NCI-H345 treated with DMSO at 0.1 percent for 48 hours (cell line): ENCODE measurements around the gene RNF169.
"Not testable (repeated sequence)": the region's sequence is repeated elsewhere in the genome, so short reads cannot be mapped to it uniquely, and the experiment has no call there.

Experiments
- DNase-seq: peaks from one replicate; lab custom pipeline; 2025; ENCODE audit not compliant: unreplicated experiment; lab: John Stamatoyannopoulos, UW

RNF169 gene

GRCh38 chr11:74818283-74818946 is 69.8 kb downstream of the RNF169 start:
- DNase-seq = no peak

- DNase-seq = no peak
Measured at GRCh38 chr11:74819400-74819799, 70.8 kb downstream of the RNF169 start.

DNA sequence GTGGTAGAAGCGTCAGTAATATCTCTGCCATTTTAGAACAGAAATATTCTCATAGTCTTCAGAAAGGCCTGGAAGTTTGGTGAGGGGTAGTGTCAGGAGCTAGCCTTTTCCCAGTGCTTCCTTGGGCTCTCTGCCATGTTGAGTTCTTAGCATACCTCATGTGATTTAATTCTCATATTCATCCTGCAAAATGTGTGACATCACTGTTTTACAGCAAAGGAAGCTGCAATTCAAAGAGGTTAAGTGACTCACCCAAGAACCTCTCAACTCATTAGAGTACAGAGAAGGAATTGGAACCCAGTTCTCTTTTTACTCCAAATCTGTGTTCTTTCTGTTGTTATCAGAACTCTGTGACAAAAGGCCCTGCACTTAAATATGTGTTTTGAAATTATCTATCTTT is 72.1 kb downstream of the RNF169 start:
- DNase-seq = no peak

GRCh38 chr11:74822170-74822569 is 73.5 kb downstream of the RNF169 start:
- DNase-seq = no peak

DNA sequence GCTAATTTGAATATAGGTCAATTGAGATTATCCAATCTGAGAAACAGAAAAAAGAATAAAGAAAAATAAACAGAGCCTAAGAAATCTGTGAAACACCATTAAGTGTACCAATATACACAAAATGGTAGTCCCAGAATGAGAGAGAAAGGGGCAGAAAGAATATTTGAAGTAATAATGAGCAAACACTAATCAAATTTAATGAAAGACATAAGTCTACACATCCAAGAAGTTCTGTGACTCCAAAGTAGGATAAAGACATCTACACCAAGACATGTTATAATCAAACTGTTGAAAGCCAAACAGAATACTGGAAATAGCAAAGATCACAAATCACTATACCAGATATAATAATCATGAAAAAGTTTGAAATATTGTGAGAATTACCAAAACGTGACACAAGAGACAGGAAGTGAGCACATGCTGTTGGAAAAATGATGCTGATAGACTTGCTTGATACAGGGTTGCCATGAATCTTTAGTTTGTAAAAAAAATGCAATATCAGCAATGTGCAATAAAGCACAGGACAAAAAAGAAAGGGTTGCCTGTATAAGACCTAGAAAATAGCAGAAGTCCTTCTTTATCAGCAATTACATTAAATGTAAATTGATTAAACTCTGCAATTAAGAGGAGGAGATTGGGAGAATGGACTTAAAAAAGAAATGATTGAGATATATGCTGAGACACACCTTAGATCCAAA is 75.8 kb downstream of the RNF169 start:
- DNase-seq = no peak

DNA sequence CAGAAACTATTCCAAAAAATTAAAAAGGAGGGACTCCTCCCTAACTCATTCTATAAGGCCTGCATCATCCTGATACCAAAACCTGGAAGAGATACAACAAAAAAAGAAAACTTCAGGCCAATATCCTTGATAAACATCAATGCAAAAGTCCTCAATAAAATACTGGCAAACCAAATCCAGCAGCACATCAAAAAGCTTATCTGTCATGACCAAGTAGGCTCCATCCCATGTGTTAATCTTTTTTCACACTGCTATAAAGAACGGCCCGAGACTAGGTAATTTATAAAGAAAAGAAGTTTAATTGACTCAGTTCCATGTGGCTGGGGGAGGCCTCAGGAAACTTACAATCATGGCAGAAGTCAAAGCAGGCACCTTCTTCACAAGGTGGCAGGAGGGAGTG is 76.9 kb downstream of the RNF169 start:
- DNase-seq = not testable (repeated sequence)

GRCh38 chr11:74826901-74827300 is 78.3 kb downstream of the RNF169 start:
- DNase-seq = no peak

DNA sequence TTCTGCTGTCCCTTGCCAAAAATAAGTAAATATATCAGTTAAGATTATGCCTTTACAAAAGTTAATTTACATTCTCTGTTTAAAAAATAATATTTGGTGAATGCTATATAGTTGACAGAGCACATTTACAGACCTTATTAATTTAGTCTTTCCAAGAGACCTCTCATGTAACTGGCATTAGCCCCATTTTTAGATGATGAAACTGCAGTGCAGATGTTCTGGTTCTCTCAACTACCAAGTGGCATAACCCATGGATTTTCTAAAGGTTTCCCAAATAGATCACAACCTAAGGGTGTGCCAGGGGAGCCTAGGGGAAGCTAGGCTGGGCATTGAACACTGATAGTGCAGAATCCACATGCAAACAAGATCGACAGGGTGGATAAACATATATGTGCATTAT is 88.5 kb downstream of the RNF169 start:
- no peak for DNase-seq

DNA sequence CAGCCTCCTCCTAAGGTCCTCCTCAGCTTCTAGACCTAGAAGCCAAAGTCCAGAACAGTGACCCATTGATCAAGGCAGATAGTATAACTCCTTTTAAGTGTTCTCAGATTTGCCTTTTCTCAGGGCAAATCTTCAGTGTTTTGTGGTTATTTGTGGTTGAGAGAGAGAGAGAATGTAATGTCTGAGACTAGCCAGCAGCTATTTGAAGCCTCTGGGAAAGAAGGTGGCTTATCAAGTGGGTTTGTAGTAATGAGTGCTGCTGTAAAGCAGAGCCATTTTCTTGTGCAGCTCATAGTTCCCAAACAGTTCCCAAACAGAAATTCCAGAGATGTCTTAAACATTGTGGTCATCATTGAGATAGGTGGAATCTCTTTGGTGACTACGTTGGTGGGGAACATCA is 89.5 kb downstream of the RNF169 start:
- DNase-seq = no peak

GRCh38 chr11:74839446-74839845 is 90.8 kb downstream of the RNF169 start:
- DNase-seq = no peak

- DNase-seq = no peak
Measured at GRCh38 chr11:74839971-74840370, 91.3 kb downstream of the RNF169 start.

- no peak for DNase-seq
Measured at GRCh38 chr11:74840486-74840885, 91.8 kb downstream of the RNF169 start.

- DNase-seq = no peak
Measured at GRCh38 chr11:74842967-74843366, 94.3 kb downstream of the RNF169 start.

DNA sequence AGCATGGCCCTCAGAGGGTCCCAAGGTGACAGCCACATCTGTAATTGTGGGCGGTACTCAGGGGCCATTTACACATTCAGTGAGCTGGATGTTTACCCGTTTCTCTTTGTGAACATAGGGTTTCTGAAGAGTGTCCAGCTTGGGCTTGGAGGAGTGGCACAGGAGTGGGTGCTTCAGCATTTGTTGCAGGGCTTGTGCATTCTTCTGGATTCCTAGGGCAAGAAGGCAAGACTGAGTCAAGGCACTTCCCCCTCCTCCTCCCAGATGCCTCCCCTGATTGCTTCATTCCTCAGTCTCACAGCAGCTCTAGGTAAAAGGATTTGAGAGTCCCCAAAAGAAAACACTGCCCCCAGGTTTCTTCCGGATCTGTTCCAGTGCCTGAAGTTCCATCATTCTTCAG is 95.4 kb downstream of the RNF169 start:
- DNase-seq = no peak

DNA sequence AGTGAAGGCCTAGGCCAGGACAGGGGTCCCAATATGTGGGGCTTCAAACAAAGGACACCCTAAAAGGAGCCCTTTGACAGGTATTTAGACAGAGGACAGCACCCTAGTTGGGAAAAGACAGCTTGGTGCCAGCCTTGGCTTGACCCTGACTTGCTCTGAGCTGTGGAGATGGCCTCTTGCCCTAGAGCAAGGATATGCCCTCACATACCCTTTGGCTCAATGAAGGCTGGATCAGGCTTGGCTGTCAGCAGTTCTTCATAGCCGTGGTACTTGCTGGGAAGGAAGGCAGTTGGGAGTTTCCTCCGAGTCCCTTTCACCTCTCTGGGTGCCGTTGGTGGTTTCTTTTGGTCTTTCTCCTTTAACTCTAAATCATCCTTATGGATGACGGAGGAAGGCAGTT is 96.2 kb downstream of the RNF169 start:
- no peak for DNase-seq

DNA sequence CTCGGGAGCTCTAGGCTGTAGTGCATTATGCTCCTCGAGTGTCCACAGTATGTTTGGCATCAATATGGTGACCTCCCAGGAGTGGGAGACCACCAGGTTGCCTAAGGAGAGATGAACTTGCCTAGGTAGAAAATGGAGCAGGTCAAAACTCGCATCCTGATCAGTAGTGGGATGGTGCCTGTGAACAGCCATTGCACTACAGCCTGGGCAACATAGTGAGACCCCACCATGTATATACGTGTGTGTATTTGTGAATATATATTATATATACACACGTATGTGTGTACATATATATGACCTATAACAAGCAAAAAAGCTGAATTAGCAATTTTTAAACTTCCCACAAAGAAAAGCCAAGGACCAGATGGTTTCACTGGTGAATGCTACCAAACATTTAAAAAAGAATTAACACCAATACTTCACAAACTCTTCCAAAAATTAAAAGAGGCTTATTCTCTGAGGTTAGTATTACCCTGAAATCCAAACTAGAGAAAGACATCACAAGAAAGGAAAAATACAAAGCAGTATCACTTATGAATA is 97.4 kb downstream of the RNF169 start:
- DNase-seq = no peak

DNA sequence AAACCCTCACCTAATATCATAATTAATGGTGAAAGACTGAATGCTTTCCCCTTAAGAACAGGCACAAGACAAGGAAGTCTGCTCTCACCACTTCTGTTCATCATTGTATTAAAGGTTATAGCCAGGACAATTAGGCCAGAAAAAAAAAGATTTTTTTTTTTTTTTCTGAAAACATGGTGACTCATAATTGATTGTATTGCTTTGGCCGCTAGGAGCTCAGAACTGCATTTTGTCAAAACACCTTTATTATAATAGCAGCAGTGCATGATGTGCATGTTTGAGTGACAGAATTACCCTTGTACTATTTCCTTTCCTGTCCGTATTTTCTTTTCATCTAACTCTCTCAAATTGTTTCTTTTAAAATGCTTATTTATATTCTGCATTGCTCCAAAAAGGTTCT is 98.1 kb downstream of the RNF169 start:
- DNase-seq = no peak

GRCh38 chr11:74847395-74847794 is 98.7 kb downstream of the RNF169 start:
- DNase-seq = no peak

- DNase-seq = no peak
Measured at GRCh38 chr11:74847895-74848294, 99.2 kb downstream of the RNF169 start.

DNA sequence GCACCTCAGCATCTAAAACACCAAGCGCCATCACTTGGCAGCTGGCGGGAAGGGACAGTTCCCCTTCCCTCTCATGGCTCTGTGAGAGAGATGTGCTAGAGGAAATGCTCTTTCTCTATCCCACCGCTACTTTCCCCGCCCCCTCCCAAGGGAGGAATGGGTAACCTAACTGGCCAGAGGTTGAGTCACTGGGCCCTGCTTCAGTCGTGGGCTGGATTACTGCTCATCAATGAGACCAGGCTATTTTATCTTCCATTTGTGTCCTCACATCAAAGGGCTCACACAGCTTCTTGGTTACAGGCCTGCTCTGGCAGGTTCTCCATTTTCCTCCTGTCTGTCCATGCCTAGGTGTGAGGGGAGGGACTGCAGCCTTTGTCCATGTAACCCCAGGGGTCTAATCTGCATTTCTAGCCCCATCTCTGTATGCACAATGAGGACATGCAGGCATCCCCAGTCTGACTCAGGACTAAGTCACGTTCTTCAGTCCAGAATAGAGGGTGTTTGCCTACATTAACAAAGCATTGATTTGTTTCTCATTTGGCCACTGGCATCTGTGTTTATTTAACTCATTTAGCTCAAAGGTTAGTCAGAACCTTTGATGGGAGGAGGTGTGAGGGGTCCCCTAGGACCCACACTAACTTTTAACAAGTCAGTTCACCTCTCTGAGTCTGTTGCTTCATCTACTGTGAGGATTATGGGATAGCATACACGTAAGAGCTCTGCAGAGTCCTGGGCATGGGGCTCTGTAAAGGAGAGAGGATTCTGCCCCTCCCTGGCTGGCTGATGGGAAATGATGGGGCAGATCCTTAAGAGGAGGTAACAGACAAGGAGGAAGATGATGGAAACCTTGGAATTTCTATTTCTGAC is 101.1 kb downstream of the RNF169 start:
- no peak for DNase-seq

- DNase-seq = no peak
Measured at GRCh38 chr11:74853223-74853622, 104.6 kb downstream of the RNF169 start.

DNA sequence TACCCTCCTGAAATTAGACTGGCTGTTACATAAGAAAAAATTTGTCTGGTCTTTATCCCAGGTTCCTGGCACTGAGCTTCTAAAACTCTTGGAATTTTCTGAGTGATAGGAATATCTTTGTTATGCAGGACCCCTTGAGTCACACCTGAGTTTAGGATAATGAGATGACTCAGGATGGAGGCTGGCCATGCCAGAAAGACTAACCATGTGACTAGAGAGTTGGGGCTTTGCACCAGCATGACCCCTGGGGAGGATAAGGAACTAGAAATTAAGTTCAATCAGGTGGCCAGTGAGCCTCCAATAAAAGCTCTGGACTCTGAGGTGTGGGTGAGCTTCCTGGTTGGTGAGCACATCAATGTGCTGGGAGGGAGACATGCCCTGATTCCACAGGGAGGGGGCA is 112.1 kb downstream of the RNF169 start:
- no peak for DNase-seq
